Type B pancreatic cell (in vitro differentiated cells): ENCODE measurements around the gene AK1. TPM values are rescaled to one million over a fixed set of nuclear protein-coding genes. Genes with fewer than 3 reads are reported as not detected.

Experiments
- DNase-seq: peaks from one replicate; pipeline ENCODE4 v3.0.0; 2021; ENCODE audit warnings: mixed read lengths; ENCODE audit not compliant: unreplicated experiment; ENCODE audit errors: extremely low spot score
- H3K27ac Mint-ChIP-seq: 2 replicates; pipeline ENCODE4 v1.8.0; 2021; ENCODE audit warnings: mild to moderate bottlenecking, mixed read lengths
- H3K27me3 Mint-ChIP-seq: 2 replicates; pipeline ENCODE4 v1.8.0; 2021; ENCODE audit warnings: mixed read lengths
- H3K36me3 Mint-ChIP-seq: 2 replicates; pipeline ENCODE4 v1.8.0; 2021; ENCODE audit warnings: mixed read lengths
- H3K4me1 Mint-ChIP-seq: one replicate; pipeline ENCODE4 v1.8.0; 2021; ENCODE audit warnings: mixed read lengths; ENCODE audit not compliant: unreplicated experiment
- H3K4me3 Mint-ChIP-seq: 2 replicates; pipeline ENCODE4 v1.8.0; 2021; ENCODE audit warnings: mild to moderate bottlenecking, mixed read lengths
- H3K9me3 Mint-ChIP-seq: 2 replicates; pipeline ENCODE4 v1.8.0; 2021; ENCODE audit warnings: mixed read lengths
- CTCF ChIP-seq: fragments of 200-600 bp; sonication (generic); conservative IDR thresholded peaks from 2 replicates; pipeline ENCODE4 v1.5.0; 2021; ENCODE audit warnings: antibody characterized with exemption, mild to moderate bottlenecking
- total RNA-seq: library from RNA; stranded (reverse); gene quantifications from 2 replicates; pipeline ENCODE4 v1.2.1, GENCODE V29; 2021; ENCODE audit warnings: low replicate concordance

The AK1 gene
- total RNA-seq, 1 donor from 2014 or later, result 59.8 TPM

GRCh38 chr9:127855522-127855921 is 22.0 kb downstream of the AK1 start:
- TF ChIP-seq CTCF, result no peak
- no peak for DNase-seq
- H3K9me3 Mint-ChIP-seq, result no peaks in the 10 kb centered on the region
- H3K27ac Mint-ChIP-seq, result no peak overlapping the region
- no peak overlapping the region for H3K4me3 Mint-ChIP-seq
- no peaks in the 10 kb centered on the region for H3K36me3 Mint-ChIP-seq
- H3K4me1 Mint-ChIP-seq, result peaks cover 18% of the 10 kb centered on the region
- H3K27me3 Mint-ChIP-seq, result no peaks in the 10 kb centered on the region

- DNase-seq, result no peak
- Mint-ChIP-seq H3K27me3 (no peaks in the 10 kb centered on the region), H3K4me3 (no peak overlapping the region), H3K4me1 (peaks cover 18% of the 10 kb centered on the region), H3K27ac (no peak overlapping the region), H3K36me3 (no peaks in the 10 kb centered on the region), H3K9me3 (no peaks in the 10 kb centered on the region)
- no peak for TF ChIP-seq CTCF
Observed at GRCh38 chr9:127854960-127855359, 22.5 kb downstream of the AK1 start.

GRCh38 chr9:127854184-127854806 is 23.2 kb downstream of the AK1 start, which contains the start of gene ENG:
Gene ENG (minus strand): TSS chr9:127854658. CDS start chr9:127854355, 303 bp downstream.
- no peak within 1 kb of the TSS for H3K4me3 Mint-ChIP-seq
- H3K9me3 Mint-ChIP-seq, result peaks cover 4% of the 10 kb centered on the region
- no peak for DNase-seq
- no peak within 1 kb of the TSS for H3K27ac Mint-ChIP-seq
- H3K27me3 Mint-ChIP-seq, result no peaks in the 10 kb centered on the region
- no peak for TF ChIP-seq CTCF
- H3K4me1 Mint-ChIP-seq, result peaks cover 18% of the 10 kb centered on the region
- no peaks in the 10 kb centered on the region for H3K36me3 Mint-ChIP-seq

- no peak for TF ChIP-seq CTCF
- Mint-ChIP-seq H3K36me3 (no peaks in the 10 kb centered on the region), H3K27me3 (no peaks in the 10 kb centered on the region), H3K9me3 (peaks cover 11% of the 10 kb centered on the region), H3K4me1 (peaks cover 13% of the 10 kb centered on the region), H3K27ac (no peak overlapping the region), H3K4me3 (no peak overlapping the region)
- DNase-seq, result no peak
Observed at GRCh38 chr9:127853312-127854183, 23.9 kb downstream of the AK1 start.

GRCh38 chr9:127852829-127853228 is 24.6 kb downstream of the AK1 start:
- no peaks in the 10 kb centered on the region for H3K27me3 Mint-ChIP-seq
- DNase-seq, result no peak
- TF ChIP-seq CTCF, result no peak
- peaks cover 9% of the 10 kb centered on the region for H3K4me1 Mint-ChIP-seq
- no peak overlapping the region for H3K4me3 Mint-ChIP-seq
- H3K9me3 Mint-ChIP-seq, result peaks cover 12% of the 10 kb centered on the region
- H3K27ac Mint-ChIP-seq, result no peak overlapping the region
- H3K36me3 Mint-ChIP-seq, result no peaks in the 10 kb centered on the region
